Astrocyte of the cerebellum (primary cell): ENCODE data around the gene CES4A.
"Not testable (repeated sequence)": the region's sequence is repeated elsewhere in the genome, so short reads cannot be mapped to it uniquely, and the experiment has no call there.

Experiments
- DNase-seq: peaks from one replicate; pipeline ENCODE4 v3.0.0-alpha.2; 2011; ENCODE audit warnings: low read depth
- H3K4me3 ChIP-seq: 2 replicates; pipeline ENCODE4 v1.5.1; 2011; ENCODE audit warnings: mild to moderate bottlenecking, low read depth, low read length, moderate library complexity
- in situ Hi-C: cut with HindIII; loops from 2 replicates; pipeline ENCODE4 v1.10.0; 2017; ENCODE audit warnings: low sequenced_read_pairs
- TF ChIP-seq, protein P1 (sequence below): IDR thresholded peaks from 2 replicates; pipeline ENCODE4 v1.5.1; 2012; ENCODE audit warnings: low read length, low read depth, moderate library complexity, mild to moderate bottlenecking; ENCODE audit errors: missing control alignments

CES4A gene

DNA sequence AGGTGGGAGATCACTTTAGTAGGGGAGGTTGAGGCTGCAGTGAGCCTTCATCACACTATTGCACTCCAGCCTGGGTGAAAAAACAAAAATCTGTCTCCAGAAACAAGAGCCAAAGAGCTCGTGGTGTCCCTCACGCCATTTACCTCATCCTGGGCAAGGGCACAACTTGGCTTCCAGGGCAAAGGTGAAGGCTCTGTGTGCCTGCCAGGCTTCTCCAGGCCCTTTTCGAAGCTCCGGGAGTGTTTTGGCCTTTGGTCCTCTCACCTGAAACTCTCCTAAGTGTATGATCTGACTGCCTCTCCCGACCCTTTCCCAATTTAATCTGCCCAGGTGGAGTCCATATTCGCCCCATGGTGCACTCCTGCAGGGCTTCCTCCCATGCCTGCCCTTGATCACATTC is 38.9 kb upstream of the CES4A start:
- TF ChIP-seq, protein P1, sequence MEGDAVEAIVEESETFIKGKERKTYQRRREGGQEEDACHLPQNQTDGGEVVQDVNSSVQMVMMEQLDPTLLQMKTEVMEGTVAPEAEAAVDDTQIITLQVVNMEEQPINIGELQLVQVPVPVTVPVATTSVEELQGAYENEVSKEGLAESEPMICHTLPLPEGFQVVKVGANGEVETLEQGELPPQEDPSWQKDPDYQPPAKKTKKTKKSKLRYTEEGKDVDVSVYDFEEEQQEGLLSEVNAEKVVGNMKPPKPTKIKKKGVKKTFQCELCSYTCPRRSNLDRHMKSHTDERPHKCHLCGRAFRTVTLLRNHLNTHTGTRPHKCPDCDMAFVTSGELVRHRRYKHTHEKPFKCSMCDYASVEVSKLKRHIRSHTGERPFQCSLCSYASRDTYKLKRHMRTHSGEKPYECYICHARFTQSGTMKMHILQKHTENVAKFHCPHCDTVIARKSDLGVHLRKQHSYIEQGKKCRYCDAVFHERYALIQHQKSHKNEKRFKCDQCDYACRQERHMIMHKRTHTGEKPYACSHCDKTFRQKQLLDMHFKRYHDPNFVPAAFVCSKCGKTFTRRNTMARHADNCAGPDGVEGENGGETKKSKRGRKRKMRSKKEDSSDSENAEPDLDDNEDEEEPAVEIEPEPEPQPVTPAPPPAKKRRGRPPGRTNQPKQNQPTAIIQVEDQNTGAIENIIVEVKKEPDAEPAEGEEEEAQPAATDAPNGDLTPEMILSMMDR = no peak
- in situ Hi-C loops = no loop called here
- DNase-seq = no peak
- no peak overlapping the region for H3K4me3 ChIP-seq

DNA sequence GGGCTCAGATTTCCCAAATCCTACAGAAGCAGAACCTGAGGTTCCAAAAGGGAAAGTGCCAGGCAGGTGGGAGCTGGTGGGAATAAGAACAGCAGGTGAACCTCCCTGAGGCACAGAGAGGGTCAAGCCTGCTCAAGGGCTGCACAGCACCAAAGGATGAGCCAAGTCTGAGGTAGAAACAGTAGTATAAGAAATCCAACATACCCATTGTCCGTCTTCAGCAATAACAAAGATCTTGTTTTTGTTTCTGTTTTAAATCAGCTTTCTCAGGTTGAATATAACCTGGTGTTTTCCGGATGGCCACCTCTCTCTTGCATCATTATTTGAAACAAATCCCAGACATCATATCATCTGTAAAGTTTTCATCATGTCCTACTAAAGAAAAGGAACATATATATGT is 38.0 kb upstream of the CES4A start:
- no peak for DNase-seq
- in situ Hi-C loops = no loop called here
- TF ChIP-seq, protein P1 = no peak
- H3K4me3 ChIP-seq = no peak overlapping the region

DNA sequence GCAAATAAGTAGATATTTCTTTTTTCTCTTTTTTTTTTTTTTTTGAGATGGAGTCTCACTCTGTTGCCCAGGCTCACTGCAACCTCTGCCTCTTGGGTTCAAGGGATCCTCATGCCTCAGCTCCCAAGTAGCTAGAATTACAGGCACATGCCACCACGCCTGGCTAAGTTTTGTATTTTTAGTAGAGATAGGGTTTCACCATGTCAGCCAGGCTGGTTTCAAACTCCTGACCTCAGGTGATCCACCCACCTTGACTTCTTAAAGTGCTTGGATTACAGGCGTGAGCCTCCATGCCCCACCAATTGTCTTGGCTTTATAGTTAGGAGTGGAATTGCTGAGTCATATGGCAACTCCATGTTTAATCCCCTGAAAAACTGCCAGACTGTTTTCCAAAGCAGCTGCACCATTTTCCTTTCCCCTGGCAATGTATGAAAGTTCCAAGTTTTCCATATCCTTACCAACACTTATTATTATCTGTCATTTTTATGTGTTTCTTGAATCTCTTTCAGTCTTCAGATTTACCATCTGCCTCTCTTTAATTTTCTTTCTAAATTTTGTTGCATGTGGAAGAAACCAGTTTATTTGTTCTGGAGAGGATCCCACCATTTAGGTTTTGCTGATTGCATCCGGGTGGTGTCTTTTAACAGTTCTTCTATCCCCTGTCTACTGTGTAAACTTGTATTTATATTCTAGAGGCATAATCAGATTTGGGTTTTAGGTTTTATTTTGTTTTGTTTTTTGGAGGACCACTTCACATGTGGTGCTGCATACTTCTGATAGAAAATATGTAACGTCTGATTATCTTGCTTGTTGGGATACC is 37.2 kb upstream of the CES4A start:
- in situ Hi-C loops = no loop called here
- no peak overlapping the region for H3K4me3 ChIP-seq
- TF ChIP-seq, protein P1 = no peak
- no peak for DNase-seq

DNA sequence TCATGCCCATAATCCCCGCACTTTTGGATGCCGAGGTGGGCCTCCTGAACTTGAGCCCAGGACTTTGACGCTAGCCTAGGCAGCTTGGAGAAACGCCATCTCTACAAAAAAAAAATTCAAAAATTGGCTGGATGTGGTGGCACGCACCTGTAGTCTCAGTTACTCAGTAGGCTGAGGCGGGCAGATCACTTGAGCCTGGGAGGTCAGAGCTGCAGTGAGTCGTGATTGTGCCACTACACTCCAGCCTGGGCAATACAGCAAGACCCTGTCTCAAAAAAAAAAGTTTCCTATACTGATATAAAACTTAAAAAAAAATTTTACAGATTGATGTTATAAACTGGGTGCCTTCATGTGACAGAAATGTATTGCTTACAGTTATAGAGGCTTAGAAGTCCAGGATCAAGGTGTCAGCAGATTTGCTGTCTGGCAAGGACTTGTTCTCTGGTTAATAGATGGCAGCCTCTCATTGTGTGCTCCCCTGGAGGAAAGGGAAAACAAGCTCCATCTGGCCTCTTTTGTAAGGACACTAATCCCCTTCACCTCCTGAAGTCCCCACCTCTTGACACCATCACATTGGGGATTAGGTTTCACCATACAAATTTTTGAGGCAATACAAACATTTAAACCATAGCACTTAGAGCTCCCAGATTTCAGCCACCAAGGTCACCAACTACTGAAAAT is 35.8 kb upstream of the CES4A start:
- H3K4me3 ChIP-seq = no peak overlapping the region
- TF ChIP-seq, protein P1 = no peak
- in situ Hi-C loops = no loop called here
- no peak for DNase-seq

DNA sequence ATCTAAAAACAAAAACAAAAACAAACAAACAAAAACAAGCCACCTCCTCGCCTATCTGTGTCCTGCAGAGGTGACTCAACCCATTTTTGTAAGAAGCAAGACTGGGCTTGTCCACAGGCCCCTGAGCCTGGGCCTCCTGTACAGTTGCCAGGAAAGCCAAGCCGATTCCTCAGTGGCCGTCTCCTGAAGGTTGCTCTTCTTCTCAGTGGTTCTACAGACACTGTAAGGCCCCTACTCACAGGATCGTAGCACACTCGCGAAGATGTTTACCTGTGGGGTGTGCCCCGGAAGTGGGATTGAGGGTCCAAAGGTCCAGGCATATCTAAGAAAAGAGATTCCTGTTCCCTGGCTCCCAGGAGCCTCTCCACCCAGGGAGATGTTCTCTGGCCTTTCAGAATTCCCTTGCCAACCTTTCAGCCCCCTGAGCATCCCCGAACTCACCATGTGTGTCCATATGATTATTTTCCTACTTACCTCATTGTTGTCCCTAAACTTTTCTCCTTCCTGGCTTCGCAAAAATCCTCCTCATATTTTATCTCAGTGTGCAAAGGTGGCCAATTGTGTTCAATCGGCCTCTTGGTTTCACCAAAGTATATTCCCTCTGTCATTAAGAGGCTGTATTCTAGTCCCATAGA is 34.8 kb upstream of the CES4A start:
- no peak for DNase-seq
- H3K4me3 ChIP-seq = no peak overlapping the region
- in situ Hi-C loops = no loop called here
- TF ChIP-seq, protein P1 = no peak

DNA sequence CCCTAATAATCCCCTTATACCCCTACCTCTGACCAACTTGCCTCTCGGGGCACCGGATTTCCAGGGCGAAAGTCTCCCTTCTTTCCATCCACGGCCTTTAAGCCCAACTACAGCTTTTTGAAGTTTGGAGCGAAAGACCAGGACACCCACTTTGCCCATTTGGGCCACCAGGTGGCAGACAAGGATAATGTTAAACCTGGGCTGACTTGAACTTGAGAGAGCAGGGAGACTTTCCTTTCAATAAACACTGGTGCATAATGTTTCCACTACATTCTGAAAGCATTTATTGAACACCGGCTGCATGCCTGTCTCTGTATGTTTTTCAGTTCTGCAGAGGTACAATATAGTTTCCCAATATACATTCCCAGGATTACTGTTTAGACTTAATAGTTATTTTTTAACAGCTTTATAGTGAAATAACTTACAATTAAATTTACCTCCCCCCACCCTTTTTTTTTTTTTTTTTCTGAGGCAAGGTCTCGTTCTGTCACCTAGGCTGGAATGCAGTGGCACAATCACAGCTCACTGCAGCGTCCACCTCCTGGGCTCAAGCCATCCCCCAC is 34.2 kb upstream of the CES4A start:
- no peak overlapping the region for H3K4me3 ChIP-seq
- TF ChIP-seq, protein P1 = peak; percentile 88
- peak; percentile 55 for DNase-seq
- in situ Hi-C loops = no loop called here

DNA sequence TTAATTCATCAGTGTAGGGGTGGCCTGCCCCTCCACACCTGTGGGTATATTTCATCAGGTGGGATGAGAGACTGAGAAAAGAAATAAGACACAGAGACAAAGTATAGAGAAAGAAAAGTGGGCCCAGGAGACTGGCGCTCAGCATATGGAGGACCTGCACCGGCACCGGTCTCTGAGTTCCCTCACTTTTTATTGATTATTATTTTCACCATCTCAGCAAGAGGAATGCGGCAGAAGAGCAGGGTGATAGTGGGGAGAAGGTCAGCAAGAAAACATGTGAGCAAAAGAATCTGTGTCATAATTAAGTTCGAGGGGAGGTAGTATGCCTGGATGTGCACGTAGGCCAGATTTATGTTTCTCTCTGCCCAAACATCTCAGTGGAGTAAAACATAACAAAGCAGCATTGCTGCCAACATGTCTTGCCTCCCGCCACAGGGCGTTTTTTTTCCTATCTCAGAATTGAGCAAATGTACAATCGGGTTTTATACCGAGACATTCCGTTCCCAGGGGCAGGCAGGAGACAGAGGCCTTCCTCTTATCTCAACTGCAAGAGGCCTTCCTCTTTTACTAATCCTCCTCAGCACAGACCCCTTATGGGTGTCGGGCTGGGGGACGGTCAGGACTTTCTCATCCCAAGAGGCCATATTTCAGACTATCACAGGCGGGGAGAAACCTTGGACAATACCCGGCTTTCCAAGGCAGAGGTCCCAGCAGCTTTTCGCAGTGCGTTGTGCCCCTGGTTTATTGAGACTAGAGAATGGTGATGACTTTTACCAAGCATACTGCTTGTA is 32.8 kb upstream of the CES4A start:
- DNase-seq, in situ Hi-C loops: not testable (repeated sequence)

DNA sequence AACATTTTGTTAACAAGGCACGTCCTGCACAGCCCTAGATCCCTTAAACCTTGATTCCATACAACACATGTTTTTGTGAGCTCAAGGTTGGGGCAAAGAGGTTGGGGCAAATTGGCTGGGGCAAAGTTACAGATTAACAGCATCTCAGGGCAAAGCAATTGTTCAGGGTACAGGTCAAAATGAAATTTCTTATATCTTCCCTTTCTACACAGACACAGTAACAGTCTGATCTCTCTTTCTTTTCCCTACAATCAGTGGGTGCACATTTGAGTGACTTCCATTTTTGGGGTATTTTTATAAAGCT is 32.3 kb upstream of the CES4A start:
- in situ Hi-C loops, H3K4me3 ChIP-seq: not testable (repeated sequence)

More for the DNA sequence above, 32.8 kb upstream of the CES4A start:
- H3K4me3 ChIP-seq = not testable (repeated sequence)

More for the DNA sequence above, 32.3 kb upstream of the CES4A start:
- not testable (repeated sequence) for DNase-seq
